ENCODE data around the gene COQ8B. TPM values are rescaled to one million over a fixed set of nuclear protein-coding genes. Genes with fewer than 3 reads are reported as not detected.
A peak's percentile ranks its signal among the peaks of the same experiment; 100 is the strongest.

The COQ8B gene
- total RNA-seq, 1 donor from 2014 or later = 27.7 TPM

GRCh38 chr19:40685563-40685962, 31.1 kb downstream of the COQ8B start:
- no peaks in the 10 kb centered on the region for H3K27me3 Mint-ChIP-seq (ENCODE audit: insufficient read depth, low read depth)
- peaks cover 17% of the 10 kb centered on the region for H4K20me1 ChIP-seq (ENCODE audit: low read depth)
- H3K27ac Mint-ChIP-seq = peak overlapping the region; percentile 24

GRCh38 chr19:40685016-40685526, 31.6 kb downstream of the COQ8B start:
- Histone ChIP-seq H3K9me3 (ENCODE audit: low read depth) (no peaks in the 10 kb centered on the region), H3K27me3 (no peaks in the 10 kb centered on the region), H3K9ac (no peak overlapping the region), H2AFZ (replicated peaks) (no peak overlapping the region), H3K4me1 (no peaks in the 10 kb centered on the region), H3K36me3 (no peaks in the 10 kb centered on the region), H3K27ac (no peak overlapping the region), H3K4me2 (no peak overlapping the region), H3F3A (ENCODE audit: low read depth) (no peaks in the 10 kb centered on the region), H3K79me2 (ENCODE audit: low read depth) (peaks cover 20% of the 10 kb centered on the region), H3K4me3 (no peak overlapping the region), H4K20me1 (ENCODE audit: low read depth) (peaks cover 17% of the 10 kb centered on the region)
- DNase-seq (ENCODE audit: low spot score) = no peak
- Mint-ChIP-seq H3K27me3 (ENCODE audit: insufficient read depth, low read depth) (no peaks in the 10 kb centered on the region), H3K4me3 (no peak overlapping the region), H3K9me3 (no peaks in the 10 kb centered on the region), H3K4me1 (no peaks in the 10 kb centered on the region), H3K27ac (peak overlapping the region; percentile 24), H3K36me3 (peaks cover 25% of the 10 kb centered on the region)
- TF ChIP-seq EZH2phosphoT487 (IDR thresholded peaks at IDR 0.05) (no peak), CTCF (IDR thresholded peaks at IDR 0.05) (no peak), EZH2 (IDR thresholded peaks at IDR 0.05) (no peak)

More at GRCh38 chr19:40685563-40685962, 31.1 kb downstream of the COQ8B start:
- H3F3A ChIP-seq (ENCODE audit: low read depth) = no peaks in the 10 kb centered on the region
- H3K27me3 ChIP-seq = no peaks in the 10 kb centered on the region
- no peaks in the 10 kb centered on the region for H3K9me3 Mint-ChIP-seq
- no peak overlapping the region for H3K4me2 ChIP-seq
- no peak overlapping the region for H3K27ac ChIP-seq
- H3K36me3 Mint-ChIP-seq = peaks cover 25% of the 10 kb centered on the region
- no peaks in the 10 kb centered on the region for H3K4me1 ChIP-seq
- no peak overlapping the region for H2AFZ ChIP-seq (replicated peaks)
- H3K4me1 Mint-ChIP-seq = no peaks in the 10 kb centered on the region
- no peaks in the 10 kb centered on the region for H3K9me3 ChIP-seq (ENCODE audit: low read depth)
- H3K4me3 ChIP-seq = no peak overlapping the region
- no peak for DNase-seq (ENCODE audit: low spot score)
- H3K4me3 Mint-ChIP-seq = peak overlapping the region; percentile 1
- no peak overlapping the region for H3K9ac ChIP-seq
- TF ChIP-seq EZH2 (IDR thresholded peaks at IDR 0.05) (no peak), EZH2phosphoT487 (IDR thresholded peaks at IDR 0.05) (no peak), CTCF (IDR thresholded peaks at IDR 0.05) (no peak)
- peaks cover 20% of the 10 kb centered on the region for H3K79me2 ChIP-seq (ENCODE audit: low read depth)
- no peaks in the 10 kb centered on the region for H3K36me3 ChIP-seq

- Mint-ChIP-seq H3K27me3 (ENCODE audit: insufficient read depth, low read depth) (no peaks in the 10 kb centered on the region), H3K36me3 (peaks cover 28% of the 10 kb centered on the region), H3K27ac (no peak overlapping the region), H3K4me3 (peak overlapping the region; percentile 31), H3K9me3 (no peaks in the 10 kb centered on the region), H3K4me1 (no peaks in the 10 kb centered on the region)
- H3K79me2 ChIP-seq (ENCODE audit: low read depth) = peaks cover 12% of the 10 kb centered on the region
- no peak overlapping the region for H3K9ac ChIP-seq
- peaks cover 16% of the 10 kb centered on the region for H4K20me1 ChIP-seq (ENCODE audit: low read depth)
- H3K27me3 ChIP-seq = no peaks in the 10 kb centered on the region
- no peak for DNase-seq (ENCODE audit: low spot score)
- H3K4me3 ChIP-seq = no peak overlapping the region
- H2AFZ ChIP-seq (replicated peaks) = no peak overlapping the region
- H3K4me2 ChIP-seq = no peak overlapping the region
- H3K4me1 ChIP-seq = no peaks in the 10 kb centered on the region
- no peaks in the 10 kb centered on the region for H3F3A ChIP-seq (ENCODE audit: low read depth)
- H3K36me3 ChIP-seq = no peaks in the 10 kb centered on the region
- TF ChIP-seq CTCF (IDR thresholded peaks at IDR 0.05) = no peak
- TF ChIP-seq EZH2phosphoT487 (IDR thresholded peaks at IDR 0.05) = no peak
- TF ChIP-seq EZH2 (IDR thresholded peaks at IDR 0.05) = no peak
- no peak overlapping the region for H3K27ac ChIP-seq
- no peaks in the 10 kb centered on the region for H3K9me3 ChIP-seq (ENCODE audit: low read depth)
Observed at GRCh38 chr19:40684280-40684679, 32.4 kb downstream of the COQ8B start.

Data from neural progenitor cell (in vitro differentiated cells).